Prostate gland (tissue), 2 donors: ENCODE data around the gene BCL11A. TPM values are rescaled to one million over a fixed set of nuclear protein-coding genes. Genes with fewer than 3 reads are reported as not detected.

Experiments used
- DNase-seq: peaks from one replicate; pipeline ENCODE4 v3.0.0-alpha.2; 2019; ENCODE audit warnings: low spot score
- H3K27ac ChIP-seq, 2 donors: fragments of 200-600 bp; sonication (generic); 2 replicates each; pipeline ENCODE4 v1.5.1; 2017 to 2019
- H3K27me3 ChIP-seq: fragments of 200-600 bp; sonication (generic); replicated peaks from 2 replicates; pipeline ENCODE4 v1.5.1; 2019; ENCODE audit not compliant: insufficient read depth
- H3K36me3 ChIP-seq, 2 donors: fragments of 200-600 bp; sonication (generic); 1 replicate in 1 of 2; 2 replicates in 1 of 2; pipeline versions ENCODE4 v1.5.1 to v1.8.1; 2017 to 2019
- H3K4me1 ChIP-seq: fragments of 200-600 bp; sonication (generic); replicated peaks from 2 replicates; pipeline ENCODE4 v1.5.1; 2019
- H3K4me3 ChIP-seq, 2 donors: fragments of 200-600 bp; sonication (generic); 2 replicates each; pipeline ENCODE4 v1.5.1; 2017 to 2019
- H3K9me3 ChIP-seq: fragments of 200-600 bp; sonication (generic); 2 replicates; pipeline ENCODE4 v1.5.1; 2017
- CTCF ChIP-seq, 4 experiments: fragments of 200-600 bp in 2 of 4; fragments of 450-650 bp in 2 of 4; sonication (generic) in 2 of 4; IDR thresholded peaks; 1 replicate in 3 of 4; 2 replicates in 1 of 4; pipeline ENCODE4 v1.5.1; 2016 to 2019; ENCODE audit warnings: antibody characterized with exemption in 4 of 4, mild to moderate bottlenecking in 2 of 4, moderate library complexity in 2 of 4
- POLR2A ChIP-seq: fragments of 450-650 bp; IDR thresholded peaks from one replicate; pipeline ENCODE4 v1.6.1; 2016; ENCODE audit warnings: antibody characterized with exemption, mild to moderate bottlenecking
- POLR2AphosphoS5 ChIP-seq: sonication (generic); formaldehyde crosslinking; IDR thresholded peaks from one replicate; pipeline ENCODE4 v1.6.1; 2017; ENCODE audit warnings: antibody characterized with exemption
- WGBS: methylation state at CpG from one replicate; pipeline ENCODE4 v1.1.5; 2018; 5-methylcytosine and 5-hydroxymethylcytosine counted together
- intact Hi-C: fragments of 100-400 bp; cut with DNase I; formaldehyde crosslinking; loops from one replicate; pipeline ENCODE4 v1.14.2; 2022
- total RNA-seq, 2 donors: library from RNA; depleted of rRNA; stranded (reverse); fragments of >200 nt; gene quantifications; one replicate each; pipeline ENCODE4 v1.1.0, GENCODE V29; 2016

The BCL11A gene
- total RNA-seq, 2 donors from 2014 or later: 14.6 to 22.2 TPM

- H3K4me1 ChIP-seq: no peaks in the 10 kb centered on the region
- H3K4me3 ChIP-seq: no peak overlapping the region
- DNase-seq: no peak
- no peaks in the 10 kb centered on the region for H3K36me3 ChIP-seq
- 79% methylated on average over 3 of the region's 3 CpGs for WGBS
- no peaks in the 10 kb centered on the region for H3K27me3 ChIP-seq
- intact Hi-C loops: no loop called here
- no peaks in the 10 kb centered on the region for H3K9me3 ChIP-seq
- H3K27ac ChIP-seq: no peak overlapping the region
- no peak for TF ChIP-seq CTCF (IDR thresholded peaks at IDR 0.05)
- TF ChIP-seq POLR2A: no peak
- no peak for TF ChIP-seq POLR2AphosphoS5
Observed at GRCh38 chr2:60473546-60473945, 79.9 kb downstream of the BCL11A start.

- intact Hi-C loops: no loop called here
- no peak for DNase-seq
- 79% methylated on average over 5 of the region's 5 CpGs for WGBS
Observed at GRCh38 chr2:60472663-60473289, 80.7 kb downstream of the BCL11A start.

GRCh38 chr2:60472041-60472440 lies 81.4 kb downstream of the BCL11A start:
- no peak for DNase-seq
- Histone ChIP-seq H3K9me3 (no peaks in the 10 kb centered on the region), H3K27ac (no peak overlapping the region), H3K36me3 (no peaks in the 10 kb centered on the region), H3K27me3 (no peaks in the 10 kb centered on the region), H3K4me1 (no peaks in the 10 kb centered on the region), H3K4me3 (no peak overlapping the region)
- intact Hi-C loops: no loop called here
- 92% methylated on average over 5 of the region's 5 CpGs for WGBS
- no peak for TF ChIP-seq POLR2A
- TF ChIP-seq CTCF (IDR thresholded peaks at IDR 0.05): no peak
- no peak for TF ChIP-seq POLR2AphosphoS5

More at GRCh38 chr2:60472663-60473289, 80.7 kb downstream of the BCL11A start:
- Histone ChIP-seq H3K36me3 (no peaks in the 10 kb centered on the region), H3K9me3 (no peaks in the 10 kb centered on the region), H3K4me3 (no peak overlapping the region), H3K27me3 (no peaks in the 10 kb centered on the region), H3K4me1 (no peaks in the 10 kb centered on the region), H3K27ac (no peak overlapping the region)
- TF ChIP-seq POLR2AphosphoS5: no peak

- no peak for DNase-seq
- Histone ChIP-seq H3K27me3 (no peaks in the 10 kb centered on the region), H3K36me3 (no peaks in the 10 kb centered on the region), H3K4me3 (no peak overlapping the region), H3K27ac (no peak overlapping the region), H3K4me1 (no peaks in the 10 kb centered on the region), H3K9me3 (no peaks in the 10 kb centered on the region)
- TF ChIP-seq POLR2A (no peak), CTCF (IDR thresholded peaks at IDR 0.05) (no peak), POLR2AphosphoS5 (no peak)
- intact Hi-C loops: no loop called here
- 55% methylated on average over 5 of the region's 5 CpGs for WGBS
Observed at GRCh38 chr2:60470340-60470739, 83.1 kb downstream of the BCL11A start.

GRCh38 chr2:60469536-60470317 lies 83.7 kb downstream of the BCL11A start:
- TF ChIP-seq POLR2A (no peak), POLR2AphosphoS5 (no peak), CTCF (IDR thresholded peaks at IDR 0.05) (no peak)
- no peaks in the 10 kb centered on the region for H3K9me3 ChIP-seq
- H3K27ac ChIP-seq: no peak overlapping the region
- 71% methylated on average over 6 of the region's 6 CpGs for whole genome bisulfite sequencing
- no peaks in the 10 kb centered on the region for H3K27me3 ChIP-seq
- no peaks in the 10 kb centered on the region for H3K4me1 ChIP-seq
- H3K4me3 ChIP-seq: no peak overlapping the region
- intact Hi-C loops: no loop called here
- no peaks in the 10 kb centered on the region for H3K36me3 ChIP-seq
- no peak for DNase-seq
